ENCODE data around the gene UBTF. TPM values are rescaled to one million over a fixed set of nuclear protein-coding genes. Genes with fewer than 3 reads are reported as not detected.

Gene UBTF
- total RNA-seq, 2 experiments from 2014 or later: 148 to 158 TPM

DNA sequence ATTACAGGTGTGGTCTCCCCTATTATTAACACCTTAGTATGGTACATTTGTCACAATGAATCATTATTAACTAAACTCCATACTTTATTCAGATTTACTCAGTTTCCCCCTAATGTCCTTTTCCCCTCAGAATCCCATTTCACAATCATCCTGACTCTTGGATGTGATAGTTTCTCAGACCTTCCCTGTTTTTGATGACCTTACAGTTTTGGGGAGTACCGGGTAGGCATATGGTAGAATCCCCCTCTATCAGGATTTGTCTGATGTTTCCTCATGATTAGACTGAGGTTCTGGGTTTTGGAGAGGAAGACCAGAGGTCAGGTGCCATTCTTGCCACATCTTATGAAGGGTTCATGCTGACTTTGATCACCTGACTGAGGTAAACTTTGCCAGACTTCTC, 55.0 kb downstream of the UBTF start:
- ChIA-PET CTCF (no interaction called here), POLR2A (no interaction called here)
- TF ChIP-seq, protein P1, sequence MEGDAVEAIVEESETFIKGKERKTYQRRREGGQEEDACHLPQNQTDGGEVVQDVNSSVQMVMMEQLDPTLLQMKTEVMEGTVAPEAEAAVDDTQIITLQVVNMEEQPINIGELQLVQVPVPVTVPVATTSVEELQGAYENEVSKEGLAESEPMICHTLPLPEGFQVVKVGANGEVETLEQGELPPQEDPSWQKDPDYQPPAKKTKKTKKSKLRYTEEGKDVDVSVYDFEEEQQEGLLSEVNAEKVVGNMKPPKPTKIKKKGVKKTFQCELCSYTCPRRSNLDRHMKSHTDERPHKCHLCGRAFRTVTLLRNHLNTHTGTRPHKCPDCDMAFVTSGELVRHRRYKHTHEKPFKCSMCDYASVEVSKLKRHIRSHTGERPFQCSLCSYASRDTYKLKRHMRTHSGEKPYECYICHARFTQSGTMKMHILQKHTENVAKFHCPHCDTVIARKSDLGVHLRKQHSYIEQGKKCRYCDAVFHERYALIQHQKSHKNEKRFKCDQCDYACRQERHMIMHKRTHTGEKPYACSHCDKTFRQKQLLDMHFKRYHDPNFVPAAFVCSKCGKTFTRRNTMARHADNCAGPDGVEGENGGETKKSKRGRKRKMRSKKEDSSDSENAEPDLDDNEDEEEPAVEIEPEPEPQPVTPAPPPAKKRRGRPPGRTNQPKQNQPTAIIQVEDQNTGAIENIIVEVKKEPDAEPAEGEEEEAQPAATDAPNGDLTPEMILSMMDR (IDR thresholded peaks at IDR 0.05): no peak
- H3K36me3 Mint-ChIP-seq (ENCODE audit: low read depth): no peaks in the 10 kb centered on the region
- ATAC-seq (ENCODE audit: poor library complexity) (no peak), DNase-seq (no peak)
- H3K36me3 ChIP-seq (ENCODE audit: insufficient read depth, low read length): no peaks in the 10 kb centered on the region
- H3K9me3 ChIP-seq (ENCODE audit: control insufficient read depth in 1 of 2, insufficient read depth in 1 of 2, low read length in 2 of 2): no peaks in the 10 kb centered on the region
- H3K27ac ChIP-seq (ENCODE audit: low read depth in 1 of 2, low read length in 2 of 2): no peak overlapping the region
- H3K4me3 Mint-ChIP-seq: no peak overlapping the region
- H3K4me1 Mint-ChIP-seq (ENCODE audit: low read depth): peaks cover 14% of the 10 kb centered on the region
- peaks cover 11% of the 10 kb centered on the region for H3K4me1 ChIP-seq (ENCODE audit: insufficient read depth, low read length)
- H3K27ac Mint-ChIP-seq: no peak overlapping the region
- H3K27me3 Mint-ChIP-seq: no peaks in the 10 kb centered on the region
- H3K4me3 ChIP-seq (ENCODE audit: low read length): no peak overlapping the region
- no peaks in the 10 kb centered on the region for H3K27me3 ChIP-seq (ENCODE audit: control insufficient read depth in 1 of 2, insufficient read depth in 2 of 2, low read length in 2 of 2)
- intact Hi-C loops (cut with DNase I, micrococcal nuclease): no loop called here
- no peaks in the 10 kb centered on the region for H3K9me3 Mint-ChIP-seq

DNA sequence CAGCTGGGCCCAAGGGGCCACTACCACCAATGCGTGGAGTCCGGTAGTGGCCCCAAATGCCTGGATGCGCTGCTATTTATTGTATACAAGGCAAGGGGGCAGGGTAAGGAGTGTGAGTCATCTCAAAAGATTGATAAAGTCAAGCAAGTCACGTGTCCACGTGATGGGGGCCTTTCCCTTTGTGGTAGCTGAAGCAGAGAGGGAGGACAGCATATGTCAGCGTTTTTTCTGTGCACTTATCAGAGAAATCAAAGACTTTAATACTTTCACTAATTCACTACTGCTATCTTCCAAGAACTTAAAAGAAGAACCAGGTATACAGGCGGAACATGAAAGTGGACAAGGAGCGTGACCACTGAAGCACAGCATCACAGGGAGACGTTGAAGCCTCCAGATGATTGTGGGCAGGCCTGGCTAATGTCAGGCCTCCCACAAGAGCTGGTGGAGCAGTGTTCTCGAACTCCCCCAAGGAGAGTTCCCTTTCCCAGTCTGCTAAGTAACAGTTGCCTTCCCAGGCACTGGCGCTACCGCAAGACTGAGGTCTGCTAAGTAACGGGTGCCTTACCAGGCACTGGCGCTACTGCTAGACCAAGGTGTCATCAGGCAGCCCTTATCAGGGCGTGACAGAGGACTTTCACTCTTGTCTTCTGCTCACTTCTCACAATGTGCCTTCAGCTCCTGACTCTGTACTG, 59.8 kb downstream of the UBTF start:
- Mint-ChIP-seq H3K4me1 (ENCODE audit: low read depth) (peaks cover 5% of the 10 kb centered on the region), H3K27me3 (no peaks in the 10 kb centered on the region), H3K36me3 (ENCODE audit: low read depth) (no peaks in the 10 kb centered on the region), H3K27ac (no peak overlapping the region), H3K9me3 (no peaks in the 10 kb centered on the region), H3K4me3 (no peak overlapping the region)
- Histone ChIP-seq H3K4me1 (ENCODE audit: insufficient read depth, low read length) (peaks cover 7% of the 10 kb centered on the region), H3K27me3 (ENCODE audit: control insufficient read depth in 1 of 2, insufficient read depth in 2 of 2, low read length in 2 of 2) (no peaks in the 10 kb centered on the region), H3K27ac (ENCODE audit: low read depth in 1 of 2, low read length in 2 of 2) (no peak overlapping the region), H3K9me3 (ENCODE audit: control insufficient read depth in 1 of 2, insufficient read depth in 1 of 2, low read length in 2 of 2) (no peaks in the 10 kb centered on the region), H3K4me3 (ENCODE audit: low read length) (no peak overlapping the region), H3K36me3 (ENCODE audit: insufficient read depth, low read length) (no peaks in the 10 kb centered on the region)
- DNase-seq: peak in 7 of 14 experiments; percentile 16 to 67 (median 27)
- ATAC-seq (ENCODE audit: poor library complexity): peak; percentile 37
- intact Hi-C loops (cut with DNase I, micrococcal nuclease): no loop called here
- POLR2A ChIA-PET: interaction anchor here (0.9 kb wide), 1 partner anchor 15 kb away, joined by 3 read pairs; no protein-coding TSS in a partner anchor
- TF ChIP-seq, protein P1 (IDR thresholded peaks at IDR 0.05): no peak
- CTCF ChIA-PET: no interaction called here

GRCh38 chr17:44155488-44155887, 64.0 kb downstream of the UBTF start:
- no peak overlapping the region for H3K27ac Mint-ChIP-seq
- Histone ChIP-seq H3K27ac (ENCODE audit: low read depth in 1 of 2, low read length in 2 of 2) (no peak overlapping the region), H3K4me1 (ENCODE audit: insufficient read depth, low read length) (peaks cover 7% of the 10 kb centered on the region), H3K9me3 (ENCODE audit: control insufficient read depth in 1 of 2, insufficient read depth in 1 of 2, low read length in 2 of 2) (no peaks in the 10 kb centered on the region), H3K36me3 (ENCODE audit: insufficient read depth, low read length) (no peaks in the 10 kb centered on the region), H3K4me3 (ENCODE audit: low read length) (no peak overlapping the region), H3K27me3 (ENCODE audit: control insufficient read depth in 1 of 2, insufficient read depth in 2 of 2, low read length in 2 of 2) (no peaks in the 10 kb centered on the region)
- ChIA-PET CTCF (no interaction called here), POLR2A (no interaction called here)
- no peaks in the 10 kb centered on the region for H3K36me3 Mint-ChIP-seq (ENCODE audit: low read depth)
- no peaks in the 10 kb centered on the region for H3K9me3 Mint-ChIP-seq
- H3K27me3 Mint-ChIP-seq: no peaks in the 10 kb centered on the region
- no peak overlapping the region for H3K4me3 Mint-ChIP-seq
- intact Hi-C loops (cut with DNase I, micrococcal nuclease): no loop called here
- no peak for ATAC-seq (ENCODE audit: poor library complexity)
- DNase-seq: no peak
- H3K4me1 Mint-ChIP-seq (ENCODE audit: low read depth): peaks cover 5% of the 10 kb centered on the region
- TF ChIP-seq, protein P1 (IDR thresholded peaks at IDR 0.05): no peak

Small RNA genes within 50 kb of the gene (microRNA-seq; reads per million reads assigned to microRNA genes)
- 0.81 reads per million for gene MIR6782 (ENCODE audit: borderline microRNAs expressed, borderline replicate concordance)

Other genes starting within 250 kb of the UBTF start
- under 1 TPM; 0.14 to 0.56 TPM for gene NAGS, start 215.1 kb downstream of the UBTF start, total RNA-seq
- gene TMEM101, start 204.7 kb downstream of the UBTF start, total RNA-seq: 1 to 10 TPM; 8.8 to 9.7 TPM
- 10 to 100 TPM; 34.6 to 36.1 TPM for gene LSM12, start 153.0 kb downstream of the UBTF start, total RNA-seq
- gene G6PC3, start 148.9 kb downstream of the UBTF start, total RNA-seq: 1 to 10 TPM; 5.6 to 5.8 TPM
- gene HDAC5, start 96.0 kb downstream of the UBTF start, total RNA-seq: 10 to 100 TPM; 92.0 to 92.5 TPM
- gene HROB, start 77.7 kb downstream of the UBTF start, total RNA-seq: 1 to 10 TPM; 1.6 TPM
- gene ASB16, start 49.0 kb downstream of the UBTF start, total RNA-seq: under 1 TPM in 1 of 2 experiments, not detected in 1; 0.11 TPM
- gene TMUB2, start 32.7 kb downstream of the UBTF start, total RNA-seq: 10 to 100 TPM; 33.3 to 34.8 TPM
- gene ATXN7L3, start 19.8 kb downstream of the UBTF start, total RNA-seq: 10 to 100 TPM; 85.2 to 99.2 TPM
- gene SLC4A1, start 48.5 kb upstream of the UBTF start, total RNA-seq: not detected
- gene RUNDC3A, start 88.9 kb upstream of the UBTF start, total RNA-seq: not detected
- 10 to 100 TPM; 55.5 to 65.5 TPM for gene SLC25A39, start 105.1 kb upstream of the UBTF start, total RNA-seq
- 10 to 100 TPM; 15.3 to 16.1 TPM for gene GRN, start 125.6 kb upstream of the UBTF start, total RNA-seq
- under 1 TPM; 0.08 to 0.19 TPM for gene FAM171A2, start 144.2 kb upstream of the UBTF start, total RNA-seq
- under 1 TPM; 0.85 to 0.87 TPM for gene ITGA2B, start 170.0 kb upstream of the UBTF start, total RNA-seq

Data from CD4-positive, alpha-beta T cell (primary cell).